Stimulated activated CD8-positive, alpha-beta memory T cell treated with anti-CD3 and anti-CD28 coated beads, Interleukin-7, amount 100 ng/mL, for 4 hours (primary cell): ENCODE data around the gene ATP6V0E1.
"Not testable (repeated sequence)": the region's sequence is repeated elsewhere in the genome, so short reads cannot be mapped to it uniquely, and the experiment has no call there.

ENCODE experiments used
- DNase-seq, 2 donors: peaks; one replicate each; pipeline ENCODE4 v3.0.0-alpha.2; 2020; ENCODE audit warnings: low read depth in 2 of 2

The ATP6V0E1 gene

DNA sequence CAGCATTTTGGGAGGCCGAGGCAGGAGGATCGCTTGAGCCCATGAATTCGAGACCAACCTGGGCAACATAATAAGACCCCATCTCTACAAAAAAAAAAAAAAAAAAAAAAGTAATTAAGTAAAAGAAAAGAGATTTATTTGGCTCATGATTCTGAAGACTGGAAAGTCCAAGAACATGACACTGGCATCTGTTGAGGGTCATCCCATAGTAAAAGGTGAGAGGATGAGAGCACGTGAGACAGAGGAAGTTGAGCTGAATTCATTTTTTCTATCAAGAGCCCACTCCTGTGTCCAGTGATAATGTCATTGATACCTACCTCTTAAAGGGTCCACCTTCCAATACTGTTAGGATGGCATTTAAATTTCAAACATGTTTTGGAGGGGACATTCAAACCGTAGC lies 92.4 kb downstream of the ATP6V0E1 start:
- no peak for DNase-seq

DNA sequence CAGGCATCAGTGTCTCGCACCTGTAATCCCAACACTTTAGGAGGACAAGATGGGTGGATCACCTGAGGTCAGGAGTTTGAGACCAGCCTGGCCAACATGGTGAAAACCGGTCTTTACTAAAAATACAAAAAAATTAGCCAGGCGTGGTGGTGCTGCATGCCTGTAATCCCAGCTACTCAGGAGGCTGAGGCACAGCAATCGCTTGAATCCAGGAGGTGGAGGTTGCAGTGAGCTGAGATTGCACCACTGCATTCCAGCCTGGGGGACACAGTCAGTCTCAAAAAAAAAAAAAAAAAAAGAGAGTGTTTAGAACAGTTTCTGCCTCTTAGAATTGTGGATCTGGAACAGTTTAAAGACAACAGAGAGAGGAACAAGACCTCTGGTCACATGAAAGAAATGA lies 92.9 kb downstream of the ATP6V0E1 start:
- not testable (repeated sequence) for DNase-seq

DNA sequence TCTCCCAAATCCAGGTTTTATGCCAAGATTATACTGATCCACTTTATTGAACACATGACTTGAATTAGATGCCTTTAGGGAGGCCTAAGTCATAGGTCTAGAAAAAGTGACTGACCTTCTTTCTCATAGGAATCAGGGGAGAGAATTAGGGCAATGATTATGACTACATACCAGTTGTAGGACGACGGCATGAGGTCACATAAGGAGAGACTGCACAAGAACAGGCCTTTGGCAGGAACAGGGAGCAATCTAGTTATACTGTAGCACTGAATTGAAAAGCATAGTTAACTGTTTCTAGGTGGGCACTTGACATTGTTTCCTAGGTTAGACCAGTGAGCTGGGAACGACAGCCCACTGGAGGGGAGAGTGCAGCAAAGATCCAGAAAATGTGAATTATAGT lies 95.3 kb downstream of the ATP6V0E1 start:
- no peak for DNase-seq
